TTC549 (cell line): ENCODE results near the gene RAB11FIP3.
"Not testable (repeated sequence)": the region's sequence is repeated elsewhere in the genome, so short reads cannot be mapped to it uniquely, and the experiment has no call there.

Source experiments
- FAIRE-seq: peaks from 2 replicates; lab custom pipeline; 2012; peaks lifted over from hg19 to GRCh38; lab: Jason Lieb, UNC

Gene RAB11FIP3

GRCh38 chr16:425082-425718 is at the start of gene RAB11FIP3:
Gene RAB11FIP3 (plus strand): TSS chr16:425649. CDS start chr16:426007, 358 bp downstream.
- no peak for FAIRE-seq

- FAIRE-seq = no peak
Measured at GRCh38 chr16:375927-376816, 49.3 kb upstream of the RAB11FIP3 start.

- FAIRE-seq = no peak
Measured at GRCh38 chr16:376817-377418, 48.5 kb upstream of the RAB11FIP3 start.

GRCh38 chr16:377419-377951 is 48.0 kb upstream of the RAB11FIP3 start:
- FAIRE-seq = no peak

GRCh38 chr16:378113-378820 is 47.2 kb upstream of the RAB11FIP3 start:
- FAIRE-seq = not testable (repeated sequence)

GRCh38 chr16:378821-379182 is 46.6 kb upstream of the RAB11FIP3 start:
- no peak for FAIRE-seq

- FAIRE-seq = no peak
Measured at GRCh38 chr16:379183-379960, 46.1 kb upstream of the RAB11FIP3 start.

- no peak for FAIRE-seq
Measured at GRCh38 chr16:379961-380761, 45.3 kb upstream of the RAB11FIP3 start.

GRCh38 chr16:380762-381011 is 44.8 kb upstream of the RAB11FIP3 start:
- no peak for FAIRE-seq

GRCh38 chr16:381012-381788 is 44.2 kb upstream of the RAB11FIP3 start:
- no peak for FAIRE-seq

- FAIRE-seq = no peak
Measured at GRCh38 chr16:381789-382717, 43.4 kb upstream of the RAB11FIP3 start, which contains the start of gene PGAP6. Gene PGAP6 (minus strand): TSS chr16:381978. CDS start chr16:381821, 157 bp downstream.

GRCh38 chr16:383326-384051 is 42.0 kb upstream of the RAB11FIP3 start:
- FAIRE-seq = no peak

- FAIRE-seq = peak; percentile 40
Measured at GRCh38 chr16:386641-387156, 38.8 kb upstream of the RAB11FIP3 start.

- peak; percentile 13 for FAIRE-seq
Measured at GRCh38 chr16:387761-388666, 37.4 kb upstream of the RAB11FIP3 start.

GRCh38 chr16:389352-389751 is 36.1 kb upstream of the RAB11FIP3 start:
- no peak for FAIRE-seq

GRCh38 chr16:391885-392335 is 33.5 kb upstream of the RAB11FIP3 start:
- FAIRE-seq = no peak
